Endothelial cell (in vitro differentiated cells): Measurements from ENCODE around the gene RIPOR3. TPM values are rescaled to one million over a fixed set of nuclear protein-coding genes. Genes with fewer than 3 reads are reported as not detected.
"Not testable (repeated sequence)": the region's sequence is repeated elsewhere in the genome, so short reads cannot be mapped to it uniquely, and the experiment has no call there.

Source experiments
- DNase-seq: peaks from one replicate; pipeline ENCODE4 v3.0.0; 2021; ENCODE audit warnings: low spot score
- H3K27ac Mint-ChIP-seq: one replicate; pipeline ENCODE4 v1.8.0; 2021; ENCODE audit warnings: mixed read lengths, inconsistent platforms; ENCODE audit not compliant: unreplicated experiment
- H3K27me3 Mint-ChIP-seq: one replicate; pipeline ENCODE4 v1.8.0; 2021; ENCODE audit warnings: mild to moderate bottlenecking, moderate library complexity, mixed read lengths, inconsistent platforms; ENCODE audit not compliant: unreplicated experiment
- H3K36me3 Mint-ChIP-seq: one replicate; pipeline ENCODE4 v1.8.0; 2021; ENCODE audit warnings: mild to moderate bottlenecking, low read depth, mixed read lengths, inconsistent platforms; ENCODE audit not compliant: unreplicated experiment
- H3K4me1 Mint-ChIP-seq: one replicate; pipeline ENCODE4 v1.8.0; 2021; ENCODE audit warnings: mild to moderate bottlenecking, mixed read lengths, inconsistent platforms; ENCODE audit not compliant: unreplicated experiment
- H3K4me3 Mint-ChIP-seq: one replicate; pipeline ENCODE4 v1.8.0; 2021; ENCODE audit warnings: mild to moderate bottlenecking, mixed read lengths, inconsistent platforms; ENCODE audit not compliant: unreplicated experiment
- H3K9me3 Mint-ChIP-seq: one replicate; pipeline ENCODE4 v1.8.0; 2021; ENCODE audit warnings: mixed read lengths, inconsistent platforms; ENCODE audit not compliant: unreplicated experiment
- CTCF ChIP-seq: fragments of 200-600 bp; sonication (generic); IDR thresholded peaks from one replicate; pipeline ENCODE4 v1.5.0; 2021; ENCODE audit warnings: antibody characterized with exemption; ENCODE audit not compliant: unreplicated experiment
- total RNA-seq: library from RNA; stranded (reverse); fragmentation: NEBNext Ultra II Directional; extraction: Animal tissue kit (Norgen Biotek cat#: 25700); gene quantifications from one replicate; pipeline ENCODE4 v1.2.1, GENCODE V29; 2021; ENCODE audit not compliant: unreplicated experiment

The RIPOR3 gene
- total RNA-seq, 1 donor from 2014 or later: 11.2 TPM

- Mint-ChIP-seq H3K36me3 (no peaks in the 10 kb centered on the region), H3K27me3 (peaks cover 1% of the 10 kb centered on the region), H3K4me3 (no peak overlapping the region), H3K4me1 (no peaks in the 10 kb centered on the region), H3K27ac (no peak overlapping the region), H3K9me3 (no peaks in the 10 kb centered on the region)
- no peak for TF ChIP-seq CTCF
- DNase-seq: no peak
These were observed 63.6 kb downstream of the RIPOR3 start for GRCh38 chr20:50627747-50628146.

GRCh38 chr20:50625986-50626677 is 65.2 kb downstream of the RIPOR3 start:
- Mint-ChIP-seq H3K36me3 (no peaks in the 10 kb centered on the region), H3K27ac (no peak overlapping the region), H3K9me3 (no peaks in the 10 kb centered on the region), H3K4me1 (no peaks in the 10 kb centered on the region), H3K4me3 (no peak overlapping the region), H3K27me3 (no peaks in the 10 kb centered on the region)
- peak; percentile 69 for DNase-seq
- TF ChIP-seq CTCF: peak; percentile 54

- Mint-ChIP-seq H3K4me1 (no peaks in the 10 kb centered on the region), H3K27me3 (no peaks in the 10 kb centered on the region)
- DNase-seq: no peak
These were observed 66.9 kb downstream of the RIPOR3 start for GRCh38 chr20:50624351-50625016.

DNA sequence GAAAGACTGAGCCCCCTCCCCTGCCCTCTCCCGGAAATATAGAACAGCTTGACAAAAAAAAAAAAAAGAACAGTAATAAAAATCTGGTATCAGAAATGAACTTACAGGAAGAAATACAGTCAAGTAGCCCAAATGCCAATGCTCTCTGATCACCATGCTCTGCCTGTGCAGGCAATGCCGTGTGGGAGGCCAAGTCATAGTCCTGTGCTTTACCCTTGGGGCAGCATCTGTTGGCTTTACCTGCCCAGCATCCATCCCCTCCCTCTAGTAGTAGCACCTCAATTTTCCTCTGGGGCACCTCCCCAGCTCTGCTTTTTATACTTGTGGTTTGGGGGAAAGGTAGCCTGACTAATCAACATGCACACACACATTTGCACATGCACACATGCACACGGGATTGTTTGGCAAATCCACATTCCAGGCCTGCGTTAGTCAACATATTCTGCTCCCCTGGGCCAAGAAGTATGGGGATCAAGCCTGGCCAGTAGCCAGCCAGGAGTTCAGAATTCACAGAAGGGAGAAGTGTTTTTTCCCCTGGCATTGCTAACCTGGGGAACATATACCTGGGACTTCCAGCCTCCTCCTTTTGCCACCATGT is 70.2 kb downstream of the RIPOR3 start:
- Mint-ChIP-seq H3K27ac (no peak overlapping the region), H3K9me3 (no peaks in the 10 kb centered on the region), H3K4me3 (no peak overlapping the region), H3K27me3 (no peaks in the 10 kb centered on the region), H3K36me3 (no peaks in the 10 kb centered on the region), H3K4me1 (no peaks in the 10 kb centered on the region)
- no peak for TF ChIP-seq CTCF
- DNase-seq: no peak

More at GRCh38 chr20:50624351-50625016, 66.9 kb downstream of the RIPOR3 start:
- Mint-ChIP-seq H3K4me3 (no peak overlapping the region), H3K9me3 (no peaks in the 10 kb centered on the region), H3K27ac (no peak overlapping the region), H3K36me3 (no peaks in the 10 kb centered on the region)
- TF ChIP-seq CTCF: no peak

DNA sequence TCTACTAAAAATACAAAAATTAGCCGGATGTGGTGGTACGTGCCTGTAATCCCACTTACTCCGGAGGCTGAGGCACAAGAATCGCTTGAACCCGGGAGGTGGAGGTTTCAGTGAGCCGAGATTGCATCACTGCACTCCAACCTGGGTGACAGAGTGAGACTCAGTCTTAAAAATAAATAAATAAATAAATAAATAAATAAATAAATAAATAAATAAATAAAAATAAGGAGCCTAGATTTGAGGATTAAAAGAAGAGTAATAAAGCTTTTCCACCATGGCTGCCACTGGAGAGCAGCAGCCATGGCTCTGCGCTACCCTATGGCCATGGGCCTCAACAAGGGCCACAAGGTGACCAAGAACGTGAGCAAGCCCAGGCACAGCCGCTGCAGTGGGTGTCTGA is 70.9 kb downstream of the RIPOR3 start:
- H3K27me3 Mint-ChIP-seq, H3K4me1 Mint-ChIP-seq, H3K36me3 Mint-ChIP-seq, H3K9me3 Mint-ChIP-seq, H3K4me3 Mint-ChIP-seq, H3K27ac Mint-ChIP-seq, DNase-seq: not testable (repeated sequence)
